Ecto neural progenitor cell (in vitro differentiated cells): ENCODE measurements around the gene PARD6A.

Experiments
- DNase-seq: peaks from one replicate; pipeline ENCODE4 v3.0.0-alpha.2; 2018; ENCODE audit warnings: low spot score

PARD6A gene

GRCh38 chr16:67697422-67698185, 36.8 kb downstream of the PARD6A start:
- DNase-seq = no peak

GRCh38 chr16:67699265-67699664, 38.5 kb downstream of the PARD6A start:
- DNase-seq = no peak

DNA sequence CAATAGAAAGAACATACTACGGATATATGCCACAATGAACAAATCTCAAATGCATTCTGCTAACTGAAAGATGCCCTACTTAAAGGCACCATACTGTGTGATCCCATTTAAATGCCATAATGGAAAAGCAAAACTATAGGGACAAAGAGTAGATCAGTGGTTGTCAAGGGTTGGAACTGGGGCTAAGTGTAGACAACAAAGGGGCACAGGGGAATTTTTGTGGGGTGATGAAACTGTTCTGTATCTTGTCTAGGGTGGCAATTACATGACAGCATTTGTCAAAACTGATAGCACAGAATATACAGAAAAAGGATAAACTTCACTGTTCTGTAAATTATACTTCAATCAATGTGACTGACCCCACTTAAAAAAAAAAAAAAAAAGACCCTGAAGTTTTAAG, 40.7 kb downstream of the PARD6A start:
- DNase-seq = no peak

GRCh38 chr16:67702130-67702529, 41.4 kb downstream of the PARD6A start:
- DNase-seq = no peak

GRCh38 chr16:67703626-67704025, 42.9 kb downstream of the PARD6A start:
- no peak for DNase-seq

DNA sequence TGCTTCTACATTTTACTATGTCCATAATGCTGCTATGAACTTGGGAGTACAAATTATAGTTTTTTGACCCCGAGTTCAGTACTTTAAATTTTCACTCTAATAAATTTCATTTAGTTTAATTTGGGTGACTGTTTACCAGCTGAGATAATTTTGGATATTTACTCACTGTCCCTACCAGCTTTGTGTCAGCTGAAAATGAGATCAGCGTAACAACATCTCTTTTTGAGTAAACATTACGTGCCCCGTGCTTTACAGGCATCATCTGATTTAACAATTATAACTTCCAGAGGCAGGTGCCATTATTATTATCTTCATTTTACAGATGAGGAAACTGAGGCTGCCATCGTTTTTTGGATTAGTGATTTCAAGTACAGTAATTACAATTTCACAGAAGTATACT, 43.4 kb downstream of the PARD6A start:
- no peak for DNase-seq

GRCh38 chr16:67707210-67707609, 46.5 kb downstream of the PARD6A start:
- DNase-seq = no peak

- DNase-seq = no peak
These were observed 47.0 kb downstream of the PARD6A start for GRCh38 chr16:67707790-67708189.

GRCh38 chr16:67708368-67708771, 47.6 kb downstream of the PARD6A start:
- no peak for DNase-seq

- DNase-seq = no peak
These were observed 48.3 kb downstream of the PARD6A start for GRCh38 chr16:67709050-67709449.

GRCh38 chr16:67710607-67711006, 49.8 kb downstream of the PARD6A start:
- no peak for DNase-seq
